Measurements from ENCODE around the gene UTP18. TPM values are rescaled to one million over a fixed set of nuclear protein-coding genes. Genes with fewer than 3 reads are reported as not detected.

UTP18 gene
- total and polyA plus RNA-seq, 9 of the 15 experiments (the other 6 are each of a cell fraction or from before 2014, with no cell fraction given): 31.1 to 99.2 (median 66.7) TPM

- TF ChIP-seq ZNF239 (CRISPR knock-in tag; IDR thresholded peaks at IDR 0.05): no peak
- TF ChIP-seq ZBTB5 (IDR thresholded peaks at IDR 0.05): no peak
- no peak for TF ChIP-seq RBM39 (optimal IDR thresholded peaks at IDR 0.05; ENCODE audit: low read depth, low read length)
- TF ChIP-seq E2F1 (CRISPR knock-in tag; IDR thresholded peaks at IDR 0.05): no peak
- TF ChIP-seq, protein P1, sequence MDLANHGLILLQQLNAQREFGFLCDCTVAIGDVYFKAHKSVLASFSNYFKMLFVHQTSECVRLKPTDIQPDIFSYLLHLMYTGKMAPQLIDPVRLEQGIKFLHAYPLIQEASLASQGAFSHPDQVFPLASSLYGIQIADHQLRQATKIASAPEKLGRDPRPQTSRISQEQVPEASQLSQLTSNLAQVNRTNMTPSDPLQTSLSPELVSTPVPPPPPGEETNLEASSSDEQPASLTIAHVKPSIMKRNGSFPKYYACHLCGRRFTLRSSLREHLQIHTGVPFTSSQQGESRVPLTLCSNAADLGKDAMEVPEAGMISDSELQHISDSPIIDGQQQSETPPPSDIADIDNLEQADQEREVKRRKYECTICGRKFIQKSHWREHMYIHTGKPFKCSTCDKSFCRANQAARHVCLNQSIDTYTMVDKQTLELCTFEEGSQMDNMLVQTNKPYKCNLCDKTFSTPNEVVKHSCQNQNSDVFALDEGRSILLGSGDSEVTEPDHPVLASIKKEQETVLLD (IDR thresholded peaks at IDR 0.05): no peak
- no peak for TF ChIP-seq BCLAF1 (IDR thresholded peaks at IDR 0.05; ENCODE audit: borderline replicate concordance in 1 of 2, control insufficient read depth in 1 of 2, low read depth in 2 of 2, low read length in 1 of 2)
- 0 out of 2 replicates have a peak, but pooled peaks have one; percentile 8 for TF ChIP-seq USF2 (CRISPR knock-in tag; IDR thresholded peaks at IDR 0.05)
- no peak for TF ChIP-seq SRSF9 (IDR thresholded peaks at IDR 0.05; ENCODE audit: borderline replicate concordance, low read depth, low read length)
These were observed 948 bp downstream of the UTP18 start (continued) for GRCh38 chr17:51261024-51261963.
